HG03442 (cell line): Measurements from ENCODE around the gene SRPRB.

ENCODE experiments used
- ATAC-seq: cut with Tn5 transposase; IDR thresholded peaks from one replicate; pipeline ENCODE4 v1.9.1; 2021; ENCODE audit warnings: mild to moderate bottlenecking, moderate library complexity; ENCODE audit not compliant: unreplicated experiment

Gene SRPRB

GRCh38 chr3:133840055-133840737 lies 34.6 kb downstream of the SRPRB start:
- no peak for ATAC-seq

DNA sequence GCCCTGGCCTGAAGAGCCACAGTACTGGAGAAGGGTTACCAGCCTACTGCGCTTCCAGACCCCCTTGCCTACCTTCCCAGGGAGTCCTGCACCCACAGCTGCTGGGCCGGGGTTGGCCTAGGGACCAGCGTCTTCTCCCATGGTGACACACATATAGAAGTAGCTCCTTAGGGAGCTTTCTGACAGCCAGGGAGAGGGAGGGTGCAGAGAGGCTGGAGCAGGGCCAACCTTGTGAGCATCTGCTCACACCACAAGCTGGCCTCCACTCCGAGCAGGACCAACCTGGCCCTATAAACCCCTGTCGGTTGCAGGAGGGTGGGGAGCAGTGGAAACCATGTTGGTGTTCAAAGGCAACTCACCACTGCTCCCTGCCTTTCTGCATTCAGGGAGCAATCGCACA lies 35.2 kb downstream of the SRPRB start:
- ATAC-seq = no peak

- ATAC-seq = no peak
These were observed 35.6 kb downstream of the SRPRB start for GRCh38 chr3:133841196-133841595.

DNA sequence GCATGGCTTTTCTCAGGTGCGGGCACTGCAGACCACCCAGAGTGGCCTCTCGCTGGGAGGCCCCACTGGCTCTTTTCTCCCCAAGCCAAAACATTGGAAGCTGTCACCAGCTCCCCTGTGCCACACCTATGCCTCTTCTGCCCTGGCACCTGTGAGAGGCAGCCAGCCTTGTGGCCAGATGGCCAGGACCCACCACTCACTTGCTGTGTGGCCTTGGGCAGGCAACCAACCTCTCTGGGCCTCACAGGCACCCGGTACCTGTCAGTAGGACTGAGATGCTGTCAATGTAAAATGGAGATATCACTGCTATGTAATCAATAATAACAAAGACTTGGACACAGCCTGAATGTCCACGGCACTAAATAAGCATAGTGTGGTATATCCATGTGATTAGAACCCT lies 36.5 kb downstream of the SRPRB start:
- no peak for ATAC-seq

DNA sequence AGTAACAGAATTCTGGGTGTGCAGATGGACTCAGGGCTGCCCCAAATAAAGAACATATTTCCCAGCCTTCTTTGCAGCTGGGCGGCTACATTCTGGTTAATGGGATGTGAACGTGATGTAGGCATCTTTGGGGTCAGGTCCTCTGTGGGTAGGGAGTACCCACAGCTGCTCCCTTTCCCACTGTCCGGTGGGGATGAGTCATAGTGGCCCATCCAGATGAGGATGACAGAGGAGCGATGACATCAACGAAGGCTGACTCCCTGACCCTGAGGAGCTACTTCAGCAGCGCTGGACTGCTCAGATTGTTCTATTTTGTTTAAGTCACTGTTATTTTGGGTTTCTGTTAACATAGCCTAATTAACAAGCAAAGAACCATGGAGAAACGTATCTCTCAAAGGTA lies 38.0 kb downstream of the SRPRB start:
- no peak for ATAC-seq

DNA sequence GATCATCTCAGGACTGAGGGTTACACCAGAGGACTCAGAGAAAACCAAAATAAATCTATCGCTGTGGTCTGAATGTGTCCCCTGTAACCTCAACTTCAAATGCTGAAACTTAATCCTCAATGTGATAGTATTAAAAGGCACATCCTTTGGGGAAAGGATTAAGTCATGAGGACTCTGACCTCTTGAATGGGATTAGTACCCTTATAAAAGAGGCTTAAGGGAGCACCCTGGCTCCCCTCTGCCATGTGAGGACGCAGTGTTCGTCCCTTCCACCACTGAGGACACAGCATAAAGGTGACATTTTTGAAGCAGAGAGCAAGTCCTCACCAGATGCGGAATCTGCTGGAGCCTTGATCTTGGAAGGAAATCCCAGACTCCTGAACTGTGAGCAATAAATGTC lies 39.5 kb downstream of the SRPRB start:
- ATAC-seq = no peak

GRCh38 chr3:133849346-133849745 lies 43.7 kb downstream of the SRPRB start:
- ATAC-seq = no peak

GRCh38 chr3:133850034-133850433 lies 44.4 kb downstream of the SRPRB start:
- ATAC-seq = no peak

GRCh38 chr3:133851266-133851906 lies 45.8 kb downstream of the SRPRB start:
- ATAC-seq = peak; percentile 46

GRCh38 chr3:133851931-133852330 lies 46.3 kb downstream of the SRPRB start:
- no peak for ATAC-seq

- no peak for ATAC-seq
These were observed 47.7 kb downstream of the SRPRB start for GRCh38 chr3:133853063-133853924.

DNA sequence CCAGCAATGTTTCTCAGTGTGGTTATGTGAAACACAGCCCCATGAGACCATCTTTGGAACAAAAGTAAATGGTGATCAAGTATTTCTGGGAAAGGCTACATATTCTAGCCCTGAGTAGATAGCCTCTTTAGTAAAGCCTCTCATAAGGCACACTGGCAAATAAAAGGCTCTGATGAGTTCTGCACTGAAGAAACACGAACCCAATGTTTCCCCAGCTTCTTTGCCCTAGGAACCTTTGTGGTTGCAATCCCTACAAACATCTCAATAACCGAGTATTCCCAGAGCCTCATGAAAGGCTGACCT lies 48.3 kb downstream of the SRPRB start:
- no peak for ATAC-seq

GRCh38 chr3:133854264-133855001 lies 48.8 kb downstream of the SRPRB start:
- ATAC-seq = no peak

DNA sequence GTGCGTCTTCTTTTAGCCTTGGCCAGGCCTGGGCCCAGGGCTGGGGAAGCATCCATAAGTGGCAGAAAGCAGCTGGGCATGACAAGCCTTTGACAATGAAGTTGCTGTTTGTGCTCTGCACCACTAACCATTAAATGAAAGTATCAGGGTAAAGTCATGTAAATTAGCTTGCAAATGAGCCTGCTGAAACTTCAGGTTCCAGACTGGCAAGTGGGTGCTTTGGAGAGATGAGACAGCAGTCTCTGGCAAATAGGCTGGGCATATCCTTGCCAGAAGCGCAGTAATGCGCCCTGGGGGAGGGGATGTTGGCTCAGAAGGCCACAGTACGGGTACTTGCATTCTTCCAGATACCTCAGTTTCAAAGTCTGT lies 49.4 kb downstream of the SRPRB start:
- ATAC-seq = no peak

- ATAC-seq = no peak
These were observed 50.2 kb downstream of the SRPRB start for GRCh38 chr3:133855772-133856171.

DNA sequence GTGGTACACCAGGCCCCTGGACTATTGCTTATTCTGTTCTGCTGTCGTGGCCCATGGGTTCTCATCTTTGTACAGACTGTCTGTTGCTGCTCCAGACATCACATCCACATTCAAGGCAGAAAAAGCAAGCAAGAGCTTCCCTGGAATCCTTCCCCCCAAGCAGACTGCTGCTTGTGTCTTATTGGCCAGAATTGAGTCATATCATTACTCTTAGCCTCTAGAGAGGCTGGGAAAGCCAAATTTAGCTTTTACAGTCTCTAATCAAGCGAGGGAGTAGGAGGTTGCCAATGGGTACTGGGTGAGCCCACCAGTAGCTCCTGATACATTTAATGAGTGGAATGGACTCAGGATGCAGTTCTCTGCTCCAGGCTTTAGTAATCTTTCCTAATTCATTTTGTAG lies 50.7 kb downstream of the SRPRB start:
- ATAC-seq = no peak

GRCh38 chr3:133857767-133858166 lies 52.2 kb downstream of the SRPRB start:
- ATAC-seq = no peak

DNA sequence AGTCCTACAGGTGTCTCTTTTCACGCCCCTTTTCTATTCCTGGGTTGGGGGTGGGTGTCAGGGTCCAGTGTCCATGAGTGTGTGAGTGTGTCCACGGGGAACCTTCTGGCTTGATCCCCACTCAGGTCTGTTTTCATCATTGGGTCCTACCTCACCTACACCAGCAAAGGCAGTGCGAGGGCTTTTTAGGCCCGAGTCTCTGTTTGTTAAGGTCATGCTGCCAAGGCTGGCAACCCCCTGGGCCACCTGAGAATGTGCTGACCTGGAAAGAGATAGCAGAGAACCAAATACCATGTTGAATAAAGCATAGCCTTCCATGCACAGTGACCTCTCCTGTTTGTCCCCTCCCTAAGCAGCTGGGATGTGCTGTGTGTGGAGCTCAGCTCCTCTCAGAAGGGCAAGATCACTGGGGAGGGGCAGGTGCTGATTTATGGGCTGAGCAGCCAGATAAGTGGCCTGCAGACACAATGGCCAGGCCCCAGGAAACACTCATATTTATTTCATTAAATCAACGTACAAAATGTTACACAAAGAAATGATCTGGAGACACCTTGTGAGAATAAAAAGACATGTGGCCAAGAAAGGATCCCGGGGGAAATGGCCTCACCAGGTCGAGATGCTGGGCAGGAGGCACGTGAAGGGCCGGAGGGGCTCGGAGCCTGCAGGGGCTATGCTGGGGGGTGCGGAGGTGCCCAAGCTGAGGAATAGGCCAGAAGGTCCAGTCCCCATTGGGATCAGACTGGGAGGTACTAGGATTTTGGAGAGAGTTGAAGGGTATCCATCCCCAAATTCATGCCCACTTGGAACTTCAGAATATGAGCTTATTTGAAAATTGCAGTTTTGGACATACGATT lies 54.0 kb downstream of the SRPRB start:
- ATAC-seq = no peak

GRCh38 chr3:133860519-133860918 lies 54.9 kb downstream of the SRPRB start:
- no peak for ATAC-seq

DNA sequence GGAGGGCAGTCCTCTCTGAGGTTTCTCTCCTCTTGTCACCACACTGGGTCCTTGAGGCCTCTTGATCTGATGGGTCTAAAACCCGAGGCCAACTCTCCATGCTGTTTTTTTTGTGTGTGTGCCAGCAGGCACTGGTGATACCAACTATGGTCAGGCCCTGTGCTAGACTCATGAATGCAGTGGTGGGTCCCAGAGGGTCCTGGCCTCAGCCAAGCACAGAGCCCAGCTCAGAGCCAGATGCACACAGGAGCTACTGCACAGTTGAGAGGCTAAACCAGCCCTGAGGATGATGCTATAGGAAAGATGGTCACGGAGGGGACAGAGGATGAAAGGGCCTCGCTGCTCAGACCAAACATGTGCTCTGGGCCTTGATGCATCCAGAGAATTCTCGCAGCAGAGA lies 56.5 kb downstream of the SRPRB start:
- ATAC-seq = no peak

DNA sequence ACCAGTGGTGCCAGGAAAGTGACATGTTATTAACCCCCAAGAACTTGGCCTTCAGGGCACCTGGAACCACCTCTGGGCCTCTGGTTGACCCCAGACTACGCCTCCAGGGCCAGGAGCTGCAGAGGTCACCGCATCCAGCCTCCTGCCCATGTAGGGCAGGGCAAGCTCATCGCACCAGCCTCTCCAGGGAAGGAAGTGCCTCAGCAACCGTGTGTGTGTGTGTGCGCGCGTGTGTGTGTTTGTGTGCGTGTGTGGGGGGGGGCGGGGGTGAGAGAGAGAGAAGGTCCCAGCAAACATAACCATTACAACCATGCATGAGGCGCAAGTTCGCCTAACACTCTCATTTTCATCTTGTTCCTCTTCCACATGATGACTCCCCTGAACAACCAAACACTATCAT lies 58.3 kb downstream of the SRPRB start:
- ATAC-seq = no peak
